ENCODE results near the gene FNDC7.

Gene FNDC7

GRCh38 chr1:108725906-108726305 is 13.2 kb downstream of the FNDC7 start (continued):
- TF ChIP-seq, protein P1, sequence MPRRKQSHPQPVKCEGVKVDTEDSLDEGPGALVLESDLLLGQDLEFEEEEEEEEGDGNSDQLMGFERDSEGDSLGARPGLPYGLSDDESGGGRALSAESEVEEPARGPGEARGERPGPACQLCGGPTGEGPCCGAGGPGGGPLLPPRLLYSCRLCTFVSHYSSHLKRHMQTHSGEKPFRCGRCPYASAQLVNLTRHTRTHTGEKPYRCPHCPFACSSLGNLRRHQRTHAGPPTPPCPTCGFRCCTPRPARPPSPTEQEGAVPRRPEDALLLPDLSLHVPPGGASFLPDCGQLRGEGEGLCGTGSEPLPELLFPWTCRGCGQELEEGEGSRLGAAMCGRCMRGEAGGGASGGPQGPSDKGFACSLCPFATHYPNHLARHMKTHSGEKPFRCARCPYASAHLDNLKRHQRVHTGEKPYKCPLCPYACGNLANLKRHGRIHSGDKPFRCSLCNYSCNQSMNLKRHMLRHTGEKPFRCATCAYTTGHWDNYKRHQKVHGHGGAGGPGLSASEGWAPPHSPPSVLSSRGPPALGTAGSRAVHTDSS (tag by site-specific recombination; IDR thresholded peaks at IDR 0.05): no peak
- TF ChIP-seq ZEB2 (tag by site-specific recombination; IDR thresholded peaks at IDR 0.05) (no peak), ZNF518A (tag by site-specific recombination; conservative IDR thresholded peaks at IDR 0.05; ENCODE audit: low read depth) (no peak), ZNF501 (tag by site-specific recombination; IDR thresholded peaks at IDR 0.05) (no peak), GLIS2 (tag by site-specific recombination; IDR thresholded peaks at IDR 0.05) (no peak), ZBTB21 (tag by site-specific recombination; IDR thresholded peaks at IDR 0.05) (no peak), AEBP2 (tag by site-specific recombination; IDR thresholded peaks at IDR 0.05; ENCODE audit: borderline replicate concordance) (no peak), ZNF169 (tag by site-specific recombination; IDR thresholded peaks at IDR 0.05) (no peak), ZNF626 (tag by site-specific recombination; IDR thresholded peaks at IDR 0.05) (no peak)
- TF ChIP-seq, protein P2, sequence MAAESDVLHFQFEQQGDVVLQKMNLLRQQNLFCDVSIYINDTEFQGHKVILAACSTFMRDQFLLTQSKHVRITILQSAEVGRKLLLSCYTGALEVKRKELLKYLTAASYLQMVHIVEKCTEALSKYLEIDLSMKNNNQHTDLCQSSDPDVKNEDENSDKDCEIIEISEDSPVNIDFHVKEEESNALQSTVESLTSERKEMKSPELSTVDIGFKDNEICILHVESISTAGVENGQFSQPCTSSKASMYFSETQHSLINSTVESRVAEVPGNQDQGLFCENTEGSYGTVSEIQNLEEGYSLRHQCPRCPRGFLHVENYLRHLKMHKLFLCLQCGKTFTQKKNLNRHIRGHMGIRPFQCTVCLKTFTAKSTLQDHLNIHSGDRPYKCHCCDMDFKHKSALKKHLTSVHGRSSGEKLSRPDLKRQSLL (tag by site-specific recombination; IDR thresholded peaks at IDR 0.05): no peak

- TF ChIP-seq SALL2 (tag by site-specific recombination; IDR thresholded peaks at IDR 0.05; ENCODE audit: borderline replicate concordance) (no peak), ZNF423 (tag by site-specific recombination; IDR thresholded peaks at IDR 0.05) (no peak), GFI1B (tag by site-specific recombination; IDR thresholded peaks at IDR 0.05) (no peak), ZNF747 (tag by site-specific recombination; IDR thresholded peaks at IDR 0.05) (no peak), ZNF621 (tag by site-specific recombination; IDR thresholded peaks at IDR 0.05) (no peak), ZNF530 (tag by site-specific recombination; IDR thresholded peaks at IDR 0.05; ENCODE audit: low read depth) (no peak), ZNF132 (tag by site-specific recombination; IDR thresholded peaks at IDR 0.05; ENCODE audit: borderline replicate concordance) (no peak), ZBTB7A (tag by site-specific recombination; IDR thresholded peaks at IDR 0.05; ENCODE audit: low read depth) (no peak), ZNF184 (tag by site-specific recombination; IDR thresholded peaks at IDR 0.05) (no peak)
- H3K27ac ChIP-seq (ENCODE audit: extremely low read depth, low read depth, low read length): no peak overlapping the region
- ChIA-PET CTCF (no interaction called here), POLR2A (no interaction called here)
- no peak overlapping the region for H3K4me3 ChIP-seq (ENCODE audit: low read depth, low read length)
- no peaks in the 10 kb centered on the region for H3K9me3 ChIP-seq (ENCODE audit: control insufficient read depth, insufficient read depth, low read depth, low read length)
- H3K4me1 ChIP-seq (ENCODE audit: control insufficient read depth, insufficient read depth, low read length): no peaks in the 10 kb centered on the region
- H3K36me3 ChIP-seq (ENCODE audit: control insufficient read depth in 2 of 2, insufficient read depth in 1 of 2, low read length in 2 of 2): no peaks in the 10 kb centered on the region
Measured at GRCh38 chr1:108728327-108728923, 15.7 kb downstream of the FNDC7 start.

All from HEK293 (cell line).